Activated CD8-positive, alpha-beta T cell treated with anti-CD3 and anti-CD28 coated beads for 36 hours (primary cell): ENCODE measurements around the gene HSF5. TPM values are rescaled to one million over a fixed set of nuclear protein-coding genes. Genes with fewer than 3 reads are reported as not detected.

Source experiments
- ATAC-seq: fragments of 200-7000 bp; cut with Tn5 transposase; one replicate; pipeline ENCODE4 v1.10.0; 2021; ENCODE audit warnings: mild to moderate bottlenecking, moderate library complexity
- CTCF ChIA-PET: fragments of 350-600 bp; sonication (Branson Sonifier 250); formaldehyde crosslinking; loops from one replicate; lab custom pipeline; 2021; ENCODE audit warnings: antibody characterized with exemption; lab: Charles Lee
- POLR2A ChIA-PET: fragments of 350-600 bp; sonication (Branson Sonifier 250); formaldehyde crosslinking; loops from one replicate; lab custom pipeline; 2021; ENCODE audit warnings: antibody characterized with exemption; lab: Charles Lee
- DNase-seq: peaks from one replicate; pipeline ENCODE4 v3.0.0-alpha.2; 2020
- H3K27ac Mint-ChIP-seq: one replicate; pipeline ENCODE4 v1.8.0; 2021; ENCODE audit warnings: mild to moderate bottlenecking, mixed read lengths
- H3K27me3 Mint-ChIP-seq: one replicate; pipeline ENCODE4 v1.8.0; 2021; ENCODE audit warnings: mixed read lengths
- H3K36me3 Mint-ChIP-seq: one replicate; pipeline ENCODE4 v1.8.0; 2021; ENCODE audit warnings: low read depth, mixed read lengths
- H3K4me1 Mint-ChIP-seq: one replicate; pipeline ENCODE4 v1.8.0; 2021; ENCODE audit warnings: low read depth, mixed read lengths
- H3K4me3 Mint-ChIP-seq: one replicate; pipeline ENCODE4 v1.8.0; 2021; ENCODE audit warnings: mild to moderate bottlenecking, moderate library complexity, mixed read lengths
- H3K9me3 Mint-ChIP-seq: one replicate; pipeline ENCODE4 v1.8.0; 2021; ENCODE audit warnings: mixed read lengths
- intact Hi-C: fragments of 100-400 bp; cut with micrococcal nuclease; formaldehyde crosslinking; loops from one replicate; pipeline ENCODE4 v1.10.0; 2022
- total RNA-seq, 2 experiments: library from RNA; stranded (reverse); gene quantifications; one replicate each; pipeline ENCODE4 v1.2.3, GENCODE V29; 2021
- TF ChIP-seq, protein P1 (sequence below): fragments of 200-600 bp; IDR thresholded peaks from one replicate; pipeline ENCODE4 v1.8.0; 2022; ENCODE audit warnings: antibody characterized with exemption, mild to moderate bottlenecking

Gene HSF5
- total RNA-seq, 2 experiments from 2014 or later, result 3.2 to 3.9 TPM

DNA sequence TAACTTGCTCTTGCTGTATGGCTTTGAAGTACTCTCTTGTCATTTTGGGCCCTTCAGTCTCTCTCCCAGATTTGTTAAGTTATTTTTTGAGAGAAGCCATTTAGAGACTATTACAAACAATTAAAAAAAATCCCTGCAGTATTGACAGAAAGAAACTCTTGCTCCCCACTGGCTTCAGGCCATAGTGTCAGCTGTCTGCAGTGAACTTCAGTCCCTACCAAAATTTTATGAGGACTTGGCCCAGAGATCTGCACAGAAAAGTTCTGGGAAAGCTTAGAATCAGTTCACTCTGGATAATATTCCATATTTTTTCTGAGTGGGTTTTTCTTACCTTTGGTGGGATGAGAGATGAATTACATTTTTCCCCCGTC lies 105.4 kb downstream of the HSF5 start:
- POLR2A ChIA-PET, result interaction anchor here (0.8 to 2.2 kb wide), 5 partner anchors 14 to 55 kb away, joined by 3 to 12 read pairs (median 4); partner anchors contain the start of genes RNF43 and SUPT4H1
- no peak overlapping the region for H3K4me3 Mint-ChIP-seq

DNA sequence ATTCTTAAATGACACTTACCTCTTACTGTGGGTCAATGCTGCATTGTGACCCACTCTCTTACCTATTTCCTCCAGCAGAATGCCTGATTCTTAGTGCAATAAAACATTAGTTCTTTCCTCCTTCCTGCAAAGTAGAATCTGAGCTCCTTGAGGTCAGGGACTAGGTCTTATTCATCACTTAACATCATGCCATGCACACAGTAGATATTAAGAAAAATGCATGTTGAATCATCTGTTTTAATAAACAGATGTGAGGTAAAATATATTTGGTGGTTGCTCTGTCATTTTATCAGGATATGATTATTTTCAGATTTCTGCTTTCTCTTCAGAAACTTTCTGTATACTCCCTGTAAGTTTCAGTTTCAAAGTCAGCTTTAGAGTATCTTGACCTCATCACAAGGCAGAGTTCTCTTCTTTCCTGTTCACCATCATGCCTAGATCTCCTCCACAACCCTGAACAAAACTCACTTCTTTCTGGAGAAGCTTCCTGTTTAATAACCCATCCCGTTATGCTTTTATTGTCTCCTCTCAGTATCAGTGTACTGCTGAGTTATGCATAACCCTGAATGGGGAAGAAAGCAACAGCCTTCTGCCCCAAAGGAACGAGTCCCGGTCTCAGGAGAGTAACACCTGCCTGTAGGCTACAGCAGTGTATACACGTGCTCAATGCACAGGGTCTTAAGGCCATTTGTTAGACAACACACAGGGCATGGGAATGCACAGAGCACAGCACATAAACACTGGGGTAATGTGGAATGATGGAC lies 105.9 kb downstream of the HSF5 start:
- Mint-ChIP-seq H3K36me3 (no peaks in the 10 kb centered on the region), H3K4me1 (peaks cover 39% of the 10 kb centered on the region), H3K4me3 (peak overlapping the region; percentile 9), H3K27me3 (no peaks in the 10 kb centered on the region), H3K27ac (peak overlapping the region; percentile 65), H3K9me3 (no peaks in the 10 kb centered on the region)
- ChIA-PET CTCF (interaction anchor here (0.8 to 1.6 kb wide), 7 partner anchors 30 to 78 kb away, joined by 3 to 8 read pairs (median 3); partner anchors contain the start of genes RNF43 and SUPT4H1), POLR2A (interaction anchor here (0.6 to 2.2 kb wide), 6 partner anchors 13 to 568 kb away, joined by 3 to 12 read pairs (median 4); partner anchors contain the start of genes RNF43 and SUPT4H1)
- intact Hi-C loops, result no loop called here
- TF ChIP-seq, protein P1, sequence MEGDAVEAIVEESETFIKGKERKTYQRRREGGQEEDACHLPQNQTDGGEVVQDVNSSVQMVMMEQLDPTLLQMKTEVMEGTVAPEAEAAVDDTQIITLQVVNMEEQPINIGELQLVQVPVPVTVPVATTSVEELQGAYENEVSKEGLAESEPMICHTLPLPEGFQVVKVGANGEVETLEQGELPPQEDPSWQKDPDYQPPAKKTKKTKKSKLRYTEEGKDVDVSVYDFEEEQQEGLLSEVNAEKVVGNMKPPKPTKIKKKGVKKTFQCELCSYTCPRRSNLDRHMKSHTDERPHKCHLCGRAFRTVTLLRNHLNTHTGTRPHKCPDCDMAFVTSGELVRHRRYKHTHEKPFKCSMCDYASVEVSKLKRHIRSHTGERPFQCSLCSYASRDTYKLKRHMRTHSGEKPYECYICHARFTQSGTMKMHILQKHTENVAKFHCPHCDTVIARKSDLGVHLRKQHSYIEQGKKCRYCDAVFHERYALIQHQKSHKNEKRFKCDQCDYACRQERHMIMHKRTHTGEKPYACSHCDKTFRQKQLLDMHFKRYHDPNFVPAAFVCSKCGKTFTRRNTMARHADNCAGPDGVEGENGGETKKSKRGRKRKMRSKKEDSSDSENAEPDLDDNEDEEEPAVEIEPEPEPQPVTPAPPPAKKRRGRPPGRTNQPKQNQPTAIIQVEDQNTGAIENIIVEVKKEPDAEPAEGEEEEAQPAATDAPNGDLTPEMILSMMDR, result no peak
- DNase-seq, result no peak
- peak; percentile 85 for ATAC-seq

More for the DNA sequence above, 105.4 kb downstream of the HSF5 start:
- CTCF ChIA-PET, result interaction anchor here (0.8 to 1.6 kb wide), 7 partner anchors 30 to 79 kb away, joined by 3 to 8 read pairs (median 4); partner anchors contain the start of genes RNF43 and SUPT4H1
- no peak for ATAC-seq
- H3K9me3 Mint-ChIP-seq, result no peaks in the 10 kb centered on the region
- intact Hi-C loops, result no loop called here
- H3K27me3 Mint-ChIP-seq, result no peaks in the 10 kb centered on the region
- TF ChIP-seq, protein P1, result no peak
- no peaks in the 10 kb centered on the region for H3K36me3 Mint-ChIP-seq
- no peak for DNase-seq
- peak overlapping the region; percentile 65 for H3K27ac Mint-ChIP-seq
- peaks cover 40% of the 10 kb centered on the region for H3K4me1 Mint-ChIP-seq

DNA sequence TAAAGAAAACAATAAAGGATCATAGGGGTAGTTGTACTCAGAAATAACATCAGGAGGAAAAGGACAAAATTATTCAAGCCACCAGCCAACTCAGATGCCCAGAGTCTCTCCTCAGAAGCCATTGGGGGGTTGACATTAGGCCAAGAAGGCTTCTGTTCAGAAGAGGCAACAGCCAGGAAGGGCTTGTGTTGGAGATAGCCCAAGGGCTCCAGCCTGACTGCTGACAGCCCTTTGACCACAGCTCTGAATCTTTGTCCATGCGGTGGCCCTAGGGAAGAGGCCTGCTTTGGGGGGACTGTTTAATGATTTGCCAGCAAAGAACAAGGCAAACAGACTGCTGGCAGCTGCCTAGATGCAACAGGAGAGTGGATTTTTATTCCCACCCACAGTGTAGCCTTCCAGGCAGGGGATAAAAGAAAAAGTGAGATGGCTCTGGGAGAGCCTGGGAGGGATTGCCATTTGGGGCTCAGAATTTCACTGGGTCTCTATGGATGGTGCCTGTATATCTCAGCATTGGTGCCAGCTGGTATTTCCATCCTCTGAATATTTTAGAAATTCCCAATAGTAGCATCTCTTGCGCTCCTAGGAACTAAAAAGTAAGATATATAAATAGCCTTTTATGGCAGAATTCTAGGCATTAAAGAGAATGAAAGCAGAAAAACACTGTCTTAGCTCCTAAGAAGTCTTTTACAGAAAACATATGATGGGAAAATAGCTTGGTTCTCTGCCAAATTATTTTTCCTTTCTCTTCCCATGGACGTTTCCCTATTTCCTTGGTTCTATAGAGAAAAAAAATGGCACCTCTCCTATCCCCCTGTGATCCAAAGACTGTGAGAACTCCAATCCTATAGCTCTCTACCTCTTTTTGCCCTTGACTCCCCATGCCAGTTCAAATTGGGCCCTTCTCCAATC lies 106.8 kb downstream of the HSF5 start:
- Mint-ChIP-seq H3K27me3 (no peaks in the 10 kb centered on the region), H3K4me1 (peaks cover 39% of the 10 kb centered on the region), H3K27ac (peak overlapping the region; percentile 65), H3K9me3 (no peaks in the 10 kb centered on the region), H3K4me3 (no peak overlapping the region), H3K36me3 (no peaks in the 10 kb centered on the region)
- ChIA-PET CTCF (interaction anchor here (0.9 to 4.3 kb wide), 5 partner anchors 29 to 78 kb away, joined by 3 to 20 read pairs (median 6); partner anchors contain the start of genes RNF43 and SUPT4H1), POLR2A (interaction anchor here (0.6 to 2.2 kb wide), 8 partner anchors 12 to 567 kb away, joined by 3 to 12 read pairs (median 4); partner anchors contain the start of genes RNF43 and SUPT4H1)
- intact Hi-C loops, result no loop called here
- TF ChIP-seq, protein P1, result no peak
- no peak for DNase-seq
- ATAC-seq, result no peak

DNA sequence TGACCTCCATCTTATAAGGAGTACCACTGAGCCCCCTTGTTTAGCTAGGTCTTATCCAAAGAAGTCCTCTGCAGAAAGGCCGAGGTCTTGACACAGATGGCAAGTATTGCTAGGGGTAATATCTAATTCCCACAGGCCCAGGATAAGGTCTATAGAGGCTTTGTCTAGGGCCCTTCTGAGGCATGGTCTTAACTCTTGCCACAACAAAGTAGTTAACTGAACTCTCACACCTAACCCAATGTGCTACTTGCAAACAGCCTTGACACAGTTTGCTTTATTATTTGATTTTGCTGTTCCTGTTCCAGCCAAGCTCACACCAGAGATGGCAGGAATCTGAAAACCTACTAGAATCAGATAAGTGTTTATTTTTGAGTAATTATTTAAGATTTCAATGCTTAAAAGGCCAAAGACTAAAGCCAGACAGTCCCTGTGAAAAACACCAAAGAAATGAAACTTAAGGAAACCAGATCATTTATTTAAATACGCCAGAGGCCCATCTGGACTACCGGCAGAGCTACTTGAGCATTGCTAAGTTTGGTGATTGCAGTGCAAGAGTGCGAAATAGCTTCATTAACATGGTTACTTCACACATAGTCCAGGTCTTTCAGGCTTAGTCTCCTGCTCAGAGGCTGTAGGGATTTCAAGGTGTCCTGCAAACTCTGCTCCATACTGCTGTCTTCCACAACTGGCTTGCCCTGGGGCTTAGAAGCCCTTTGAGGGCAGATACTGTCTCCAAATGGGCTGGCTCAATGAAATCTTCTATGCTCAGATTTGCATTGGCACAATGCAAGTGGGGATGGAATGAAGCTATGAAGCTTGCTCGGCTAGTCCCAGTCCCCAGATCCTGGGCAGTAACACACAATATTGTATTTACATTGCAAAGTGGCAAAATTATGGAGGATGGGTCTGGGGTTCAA lies 107.7 kb downstream of the HSF5 start:
- no peaks in the 10 kb centered on the region for H3K36me3 Mint-ChIP-seq
- CTCF ChIA-PET, result interaction anchor here (0.7 to 4.3 kb wide), 5 partner anchors 10 to 145 kb away, joined by 3 to 20 read pairs (median 5); partner anchors contain the start of gene RNF43
- H3K9me3 Mint-ChIP-seq, result no peaks in the 10 kb centered on the region
- H3K4me3 Mint-ChIP-seq, result no peak overlapping the region
- no peaks in the 10 kb centered on the region for H3K27me3 Mint-ChIP-seq
- no peak overlapping the region for H3K27ac Mint-ChIP-seq
- ATAC-seq, result no peak
- intact Hi-C loops, result no loop called here
- TF ChIP-seq, protein P1, result no peak
- peaks cover 39% of the 10 kb centered on the region for H3K4me1 Mint-ChIP-seq
- DNase-seq, result no peak
- POLR2A ChIA-PET, result interaction anchor here (0.7 to 2.8 kb wide), 7 partner anchors 11 to 53 kb away, joined by 3 to 9 read pairs (median 4); partner anchors contain the start of gene SUPT4H1
